Activated gamma-delta T cell treated with Interleukin-2 at 50 U/mL for 16 hours (primary cell): ENCODE data around the gene MROH9.

Experiments used
- DNase-seq: peaks from one replicate; pipeline ENCODE4 v3.0.0-alpha.2; 2020

MROH9 gene

DNA sequence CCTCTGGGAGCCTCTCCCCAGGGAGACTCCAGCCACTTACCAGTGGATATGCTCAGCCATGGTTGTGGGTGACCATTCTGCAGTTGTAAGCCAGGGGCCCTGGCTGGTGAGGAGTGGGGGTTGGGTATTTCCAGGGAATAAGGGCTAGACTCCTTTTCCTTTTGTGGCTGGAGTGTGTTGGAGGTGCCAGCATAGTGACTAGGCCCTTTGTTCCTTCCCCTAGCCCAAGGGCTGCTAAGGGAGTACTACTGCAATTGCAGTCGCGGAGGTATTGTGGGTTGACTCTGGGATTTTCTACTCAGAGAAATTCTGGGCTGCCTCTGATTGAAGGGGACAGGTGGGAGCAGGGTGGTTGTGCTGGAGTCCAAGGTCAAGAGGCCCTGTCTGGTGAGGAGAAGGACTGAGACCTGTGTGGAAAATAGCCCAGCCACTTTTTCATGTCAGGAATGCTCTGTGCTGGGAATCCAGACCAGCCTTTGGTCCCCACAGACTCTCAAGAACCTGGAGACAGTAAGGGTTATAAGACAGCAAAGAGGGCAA lies 43.1 kb downstream of the MROH9 start:
- no peak for DNase-seq

- no peak for DNase-seq
Observed at GRCh38 chr1:170985406-170985805, 50.1 kb downstream of the MROH9 start.

DNA sequence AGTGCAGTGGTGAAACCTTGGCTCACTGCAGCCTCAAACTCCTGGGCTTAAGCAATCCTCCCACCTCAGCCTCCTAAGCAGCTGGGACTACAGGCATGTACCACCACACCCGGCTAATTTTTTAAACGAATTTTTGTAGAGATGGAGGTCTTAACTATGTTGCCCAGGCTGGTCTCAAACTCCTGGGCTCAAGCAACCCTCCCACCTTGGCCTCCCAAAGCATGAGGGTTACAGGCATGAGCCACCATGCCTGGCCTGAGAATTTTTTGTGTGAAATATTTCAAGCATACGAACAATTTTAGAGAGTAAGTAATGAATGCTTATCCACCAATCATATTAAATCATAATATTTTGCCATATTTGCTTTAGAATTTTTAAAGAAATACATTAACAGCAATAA lies 51.6 kb downstream of the MROH9 start:
- no peak for DNase-seq

GRCh38 chr1:170987424-170987823 lies 52.1 kb downstream of the MROH9 start:
- DNase-seq = no peak

GRCh38 chr1:170993151-170993550 lies 57.8 kb downstream of the MROH9 start:
- DNase-seq = no peak

- no peak for DNase-seq
Observed at GRCh38 chr1:170993717-170994116, 58.4 kb downstream of the MROH9 start.

- DNase-seq = no peak
Observed at GRCh38 chr1:171014880-171015279, 79.5 kb downstream of the MROH9 start.

DNA sequence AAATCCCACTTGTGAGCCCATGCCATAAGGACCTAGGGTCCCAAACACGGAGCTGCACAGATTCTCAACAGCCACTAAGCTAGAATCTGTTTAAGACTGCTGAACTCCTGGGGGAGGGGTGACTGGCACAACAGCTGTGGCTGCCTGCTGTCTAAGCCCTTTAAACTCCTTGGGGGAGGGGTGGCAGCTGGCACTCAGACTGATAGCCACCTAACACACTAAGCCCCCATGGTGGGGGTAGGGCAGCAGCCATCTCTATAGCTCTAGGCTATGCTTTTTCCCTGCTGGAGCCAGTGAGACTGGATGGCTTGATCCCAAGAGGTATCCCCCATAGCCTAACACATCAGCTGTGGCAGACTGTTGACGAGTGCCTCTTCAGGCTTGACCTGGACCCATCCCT lies 82.1 kb downstream of the MROH9 start:
- no peak for DNase-seq

- no peak for DNase-seq
Observed at GRCh38 chr1:171019971-171020370, 84.6 kb downstream of the MROH9 start.

DNA sequence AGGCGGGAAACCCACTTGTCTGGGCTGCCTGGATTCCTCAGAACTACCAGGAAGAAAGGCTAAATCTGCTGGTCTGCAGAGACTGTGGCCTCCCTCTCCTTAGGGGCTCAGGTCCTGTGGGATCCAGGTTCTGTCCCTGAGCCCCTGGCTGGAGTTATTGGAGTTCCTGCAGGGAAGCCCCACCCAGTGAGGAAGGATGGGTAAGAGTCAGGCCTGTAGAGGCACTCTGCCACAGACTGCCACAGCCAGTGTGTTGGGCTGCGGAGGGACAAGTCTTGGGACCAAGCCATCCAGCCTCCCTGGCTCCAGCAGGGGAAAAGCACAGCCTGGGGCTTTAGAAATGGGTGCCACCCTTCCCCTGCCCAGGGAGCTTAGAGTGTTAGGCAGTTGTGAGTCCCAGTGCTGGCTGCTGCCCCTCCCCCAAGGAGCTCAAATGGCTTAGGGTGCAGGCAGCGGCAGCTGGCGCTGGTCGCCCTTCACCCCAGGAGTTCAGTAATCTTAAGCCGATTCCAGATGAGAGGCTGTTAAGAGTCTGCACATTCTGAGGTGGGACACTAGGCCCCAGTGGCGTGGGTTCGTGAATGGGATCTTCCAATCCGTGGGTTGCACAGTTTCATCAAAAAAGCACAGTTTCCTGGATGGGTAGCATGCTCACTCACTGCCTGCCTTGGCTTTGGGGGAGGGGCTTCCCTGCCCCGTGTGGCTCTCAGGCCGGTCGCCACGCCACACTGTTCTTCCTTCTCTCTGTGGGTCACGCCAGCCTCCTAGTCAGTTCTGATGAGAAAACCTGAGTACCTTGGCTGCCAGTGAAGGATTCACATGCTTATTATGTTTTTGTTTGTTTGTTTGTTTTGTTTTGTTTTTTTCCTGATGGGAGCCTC lies 97.7 kb downstream of the MROH9 start:
- no peak for DNase-seq

DNA sequence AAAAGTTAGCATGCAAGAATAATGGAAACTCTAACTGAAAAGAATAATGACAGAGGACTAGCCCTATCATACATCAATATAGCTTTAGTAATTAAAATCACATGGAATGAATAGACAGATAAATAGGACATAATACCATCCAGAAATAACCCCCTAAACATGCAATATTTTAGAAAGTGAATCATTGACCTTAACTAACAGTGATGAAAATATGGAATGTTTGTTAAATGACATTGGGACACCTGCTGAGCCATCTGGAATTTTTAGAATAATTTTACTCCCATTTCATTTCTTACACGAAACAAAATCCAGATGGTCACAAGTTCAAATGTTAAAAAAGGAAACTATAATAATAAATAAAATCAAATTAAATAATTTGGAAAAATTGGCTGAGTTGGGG lies 102.3 kb downstream of the MROH9 start:
- no peak for DNase-seq

- DNase-seq = no peak
Observed at GRCh38 chr1:171038284-171038683, 103.0 kb downstream of the MROH9 start.

DNA sequence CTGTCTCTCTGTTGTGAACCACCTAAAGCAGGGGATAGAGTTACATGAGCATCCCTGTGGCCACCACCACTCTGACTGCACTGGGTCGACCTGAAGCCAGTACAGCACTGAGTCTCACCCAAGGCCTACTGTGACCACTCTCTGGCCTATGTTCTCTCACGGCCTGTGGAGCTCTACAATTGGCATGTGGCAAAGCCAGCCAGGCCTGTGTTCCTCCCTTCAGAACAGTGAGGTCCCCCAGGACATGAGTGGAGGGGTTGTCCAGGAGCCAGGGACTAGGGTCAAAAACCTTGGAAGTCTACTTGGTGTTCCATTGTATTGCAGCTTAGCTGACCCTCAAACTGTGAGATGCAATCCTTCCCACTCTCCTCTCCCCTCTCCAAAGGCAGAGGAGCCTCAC lies 112.7 kb downstream of the MROH9 start:
- DNase-seq = no peak

GRCh38 chr1:171052977-171053376 lies 117.6 kb downstream of the MROH9 start:
- DNase-seq = no peak

- DNase-seq = no peak
Observed at GRCh38 chr1:171055966-171056643, 120.8 kb downstream of the MROH9 start.

DNA sequence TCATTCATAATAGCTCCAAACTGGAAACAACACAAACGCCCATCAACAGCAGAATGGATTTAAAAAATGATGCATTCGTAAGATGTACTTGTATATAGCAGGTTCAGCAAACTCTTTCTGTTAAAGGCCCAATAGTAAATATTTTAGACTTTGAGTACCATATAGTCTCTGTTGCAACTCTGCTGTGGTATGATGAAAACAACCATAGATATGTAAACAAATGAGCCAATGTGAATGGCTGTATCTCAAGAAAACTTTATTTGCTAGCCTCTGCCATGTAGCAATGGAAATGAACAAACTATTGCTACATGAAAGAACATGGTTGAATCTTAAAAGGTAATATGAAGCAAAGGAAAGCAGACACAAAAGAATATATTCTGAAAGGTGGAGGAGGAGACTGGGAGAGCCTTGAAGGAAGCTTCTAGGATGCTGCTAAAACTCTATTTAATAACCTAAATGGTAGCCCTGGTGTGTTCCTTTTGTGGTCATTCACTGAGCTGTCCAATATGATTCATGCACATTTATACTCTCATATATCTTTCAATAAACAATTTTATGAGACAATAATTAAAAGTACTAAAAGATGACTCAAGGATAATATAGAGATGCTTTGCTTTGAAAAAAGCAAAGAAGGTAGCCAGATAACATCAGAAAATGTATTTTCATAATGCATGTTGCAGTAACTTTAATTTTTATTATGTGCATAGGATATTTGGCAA lies 126.2 kb downstream of the MROH9 start:
- DNase-seq = no peak

- DNase-seq = no peak
Observed at GRCh38 chr1:171062902-171063301, 127.6 kb downstream of the MROH9 start.

- no peak for DNase-seq
Observed at GRCh38 chr1:171075041-171075440, 139.7 kb downstream of the MROH9 start.

DNA sequence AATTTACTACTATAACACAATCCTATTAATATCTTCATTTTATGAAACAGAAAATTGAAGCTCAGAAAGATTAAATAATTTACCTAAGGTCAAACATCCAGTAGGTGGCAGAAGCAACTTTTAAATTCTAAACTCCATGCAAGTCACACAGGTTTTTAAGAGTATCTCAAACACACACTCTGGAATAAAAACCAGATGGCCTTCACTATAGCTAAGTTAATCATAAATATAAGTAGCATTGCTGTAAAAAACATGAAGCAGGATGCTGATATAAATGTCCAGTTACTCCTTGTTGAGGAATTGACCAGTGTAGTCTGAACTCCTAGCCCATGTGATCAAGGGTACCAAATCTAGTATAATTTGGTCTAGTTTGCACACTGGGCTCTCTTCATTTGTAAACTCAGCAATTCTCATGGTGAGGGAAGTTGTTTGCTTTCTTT lies 146.0 kb downstream of the MROH9 start:
- no peak for DNase-seq

DNA sequence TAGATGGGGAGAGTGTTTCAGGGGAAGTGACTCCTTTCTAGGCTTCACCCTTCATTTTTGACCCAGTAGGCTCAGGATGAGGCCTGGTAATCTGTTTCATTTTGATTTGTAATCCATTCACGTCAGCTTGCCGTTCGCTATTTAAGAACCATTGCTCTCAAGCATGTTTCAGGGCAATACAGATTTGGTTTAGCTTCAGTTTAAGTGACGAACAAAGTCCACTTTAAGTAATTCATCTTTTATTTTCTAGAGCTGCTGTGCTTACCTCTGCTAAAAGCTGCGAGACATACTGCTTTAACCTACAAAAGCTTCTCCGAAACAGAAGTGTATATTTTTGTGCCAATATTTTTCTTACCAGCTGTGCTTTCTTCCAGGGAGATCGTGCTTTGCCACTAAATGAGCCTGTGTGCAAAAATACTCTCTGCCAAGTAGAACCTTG lies 146.4 kb downstream of the MROH9 start:
- no peak for DNase-seq

DNA sequence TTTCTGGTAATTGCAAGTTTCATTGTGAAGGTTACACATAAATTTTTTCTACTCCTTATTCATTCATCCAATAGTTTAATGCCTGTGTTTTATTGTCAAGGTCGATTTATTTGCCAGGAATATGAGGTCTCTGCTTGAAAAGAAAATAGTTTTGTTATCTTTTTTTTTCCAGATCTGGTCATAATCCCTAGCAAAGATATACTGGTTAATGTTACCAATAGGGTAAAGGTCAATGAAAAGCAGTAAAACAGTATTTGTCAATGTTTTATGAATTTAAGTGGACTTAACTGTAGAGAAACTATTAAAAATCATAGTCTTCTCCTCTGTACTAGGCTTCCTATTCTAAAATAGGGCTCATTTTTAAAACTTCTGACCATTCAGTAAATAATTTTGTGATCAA lies 147.3 kb downstream of the MROH9 start:
- no peak for DNase-seq

GRCh38 chr1:171083222-171083621 lies 147.9 kb downstream of the MROH9 start:
- no peak for DNase-seq

- DNase-seq = no peak
Observed at GRCh38 chr1:171084091-171084490, 148.8 kb downstream of the MROH9 start.
